DLD1 (cell line): ENCODE measurements around the gene GRAMD1A.
"Not testable (repeated sequence)": the region's sequence is repeated elsewhere in the genome, so short reads cannot be mapped to it uniquely, and the experiment has no call there.

ENCODE experiments used
- in situ Hi-C: cut with HindIII; loops from 2 replicates; pipeline ENCODE4 v1.10.0; 2017; ENCODE audit warnings: low sequenced_read_pairs

Gene GRAMD1A

DNA sequence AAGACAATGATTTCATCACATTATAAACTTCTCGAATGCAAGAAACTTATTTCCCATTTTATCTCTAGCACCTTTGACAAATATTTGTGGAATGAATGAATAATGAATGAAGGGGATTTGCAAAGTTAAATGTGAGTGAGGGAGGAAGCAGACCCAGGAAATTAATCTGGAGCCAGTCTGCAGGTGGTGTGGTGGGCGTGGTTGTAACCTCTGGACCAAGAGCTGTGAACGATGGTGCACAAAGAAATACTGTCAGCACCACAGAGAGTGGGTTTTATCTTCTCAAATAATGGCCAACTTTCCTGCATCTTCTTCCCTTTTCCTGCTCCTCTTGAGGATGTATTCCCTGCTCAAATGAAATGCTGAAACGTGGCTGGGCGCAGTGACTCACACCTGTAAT, 25.1 kb upstream of the GRAMD1A start:
- in situ Hi-C loops, result loop anchor here (10.0 kb wide), 1 partner anchor 70 kb away; no protein-coding TSS in a partner anchor

- in situ Hi-C loops, result loop anchor here (10.0 kb wide), 1 partner anchor 72 kb away; no protein-coding TSS in a partner anchor
Measured at GRCh38 chr19:34976611-34977010, 23.5 kb upstream of the GRAMD1A start.

DNA sequence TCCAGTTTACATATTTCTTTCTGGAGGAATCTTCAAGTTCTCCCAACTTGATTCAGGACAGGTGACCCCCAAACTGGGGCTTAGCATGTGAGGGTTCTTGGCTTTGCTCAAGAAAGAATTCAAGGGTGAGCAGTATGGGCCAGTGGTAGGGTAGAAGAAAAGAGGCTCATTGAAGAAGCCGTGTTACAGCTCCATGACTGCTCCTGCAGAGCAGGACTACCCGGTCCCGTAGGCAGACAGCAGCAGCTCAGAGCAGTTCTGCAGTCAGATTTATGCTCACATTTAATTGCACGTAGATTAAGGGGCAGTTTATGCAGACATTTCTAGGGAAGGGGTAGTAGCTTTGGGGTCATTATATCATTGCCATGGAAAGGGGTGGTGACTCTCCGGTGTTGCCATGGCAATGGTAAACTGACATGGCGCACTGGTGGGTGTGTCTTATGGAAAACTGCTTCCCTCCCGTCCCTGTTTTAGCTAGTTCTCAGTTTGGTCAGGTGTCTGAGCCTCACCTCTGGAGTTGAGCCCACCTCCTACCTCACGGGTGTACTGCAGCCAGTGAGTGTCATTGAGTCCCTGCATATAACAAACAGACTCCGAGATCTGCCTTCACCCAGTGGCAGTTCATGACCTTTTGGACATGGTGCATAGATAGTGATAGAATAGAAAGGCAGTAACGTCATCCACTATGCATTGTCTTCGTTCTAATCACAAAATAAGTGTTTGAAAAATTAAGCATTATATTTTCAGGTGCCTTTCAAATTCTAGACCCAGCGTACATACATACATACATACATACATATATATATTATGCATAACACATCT, 20.1 kb upstream of the GRAMD1A start:
- in situ Hi-C loops, result loop anchor here (10.0 kb wide), 1 partner anchor 75 kb away; no protein-coding TSS in a partner anchor

DNA sequence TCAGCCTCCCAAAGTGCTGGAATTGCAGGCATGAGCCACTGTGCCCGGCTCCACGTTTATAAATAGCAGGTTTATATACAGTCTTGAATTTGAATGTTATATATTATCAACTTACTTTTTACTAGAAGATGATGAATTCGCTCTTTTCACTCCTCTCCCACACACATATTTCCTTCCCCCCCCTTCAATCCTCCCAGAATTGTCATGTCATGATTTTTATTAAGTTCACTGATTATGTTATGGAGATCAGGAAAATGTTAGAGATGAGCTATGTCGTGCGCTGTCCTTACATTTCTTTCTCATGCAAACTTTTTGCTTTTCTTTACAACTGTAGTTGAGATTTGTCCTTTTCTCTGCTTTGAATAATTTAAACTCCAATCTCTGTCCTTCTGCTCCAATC, 17.8 kb upstream of the GRAMD1A start:
- in situ Hi-C loops, result no loop called here

DNA sequence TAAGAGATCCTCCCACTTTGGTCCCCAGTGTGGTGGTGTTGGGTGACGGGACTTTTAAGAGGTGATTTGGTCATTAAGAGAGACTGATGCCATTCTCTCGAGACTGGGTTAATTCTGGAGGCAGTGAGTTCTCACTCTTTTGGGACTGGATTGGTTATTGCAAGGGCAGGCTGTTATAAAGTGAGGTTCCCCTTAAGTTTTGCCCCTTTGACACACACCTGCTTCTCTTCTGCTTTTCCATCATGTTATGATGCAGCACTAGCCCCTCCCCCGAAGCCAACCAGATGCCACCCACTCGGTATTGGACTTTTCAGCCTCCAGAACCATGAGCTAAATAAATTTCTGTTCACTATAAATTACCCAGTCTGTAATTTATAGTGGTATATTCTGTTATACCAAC, 16.3 kb upstream of the GRAMD1A start:
- in situ Hi-C loops, result no loop called here

GRCh38 chr19:34984287-34984686, 15.8 kb upstream of the GRAMD1A start:
- in situ Hi-C loops, result no loop called here

- in situ Hi-C loops, result no loop called here
Measured at GRCh38 chr19:34985249-34986022, 14.7 kb upstream of the GRAMD1A start.

GRCh38 chr19:34988119-34988518, 12.0 kb upstream of the GRAMD1A start:
- in situ Hi-C loops, result no loop called here

GRCh38 chr19:34989298-34989697, 10.8 kb upstream of the GRAMD1A start:
- in situ Hi-C loops, result no loop called here

- in situ Hi-C loops, result no loop called here
Measured at GRCh38 chr19:34990578-34991192, 9.4 kb upstream of the GRAMD1A start.

GRCh38 chr19:34991542-34992333, 8.4 kb upstream of the GRAMD1A start:
- in situ Hi-C loops, result no loop called here

DNA sequence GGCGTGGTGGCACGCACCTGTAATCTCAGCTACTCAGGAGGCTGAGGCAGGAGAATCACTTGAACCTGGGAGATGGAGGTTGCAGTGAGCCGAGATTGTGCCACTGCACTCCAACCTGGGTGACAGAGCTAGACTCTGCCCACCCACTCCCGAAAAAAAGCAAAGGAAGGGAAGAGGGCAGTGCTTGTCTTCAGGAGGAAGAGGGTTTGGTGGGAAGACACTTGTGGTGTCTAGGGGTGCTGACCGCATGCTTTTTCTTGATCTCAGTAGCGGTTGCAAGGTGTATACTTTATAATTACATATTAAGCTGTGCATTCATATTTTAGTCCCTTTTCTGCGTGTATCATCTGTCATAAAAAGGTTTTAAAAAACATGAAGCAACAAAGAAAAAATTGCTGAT, 7.5 kb upstream of the GRAMD1A start:
- in situ Hi-C loops, result not testable (repeated sequence)

- in situ Hi-C loops, result no loop called here
Measured at GRCh38 chr19:34994286-34994642, 5.9 kb upstream of the GRAMD1A start.

DNA sequence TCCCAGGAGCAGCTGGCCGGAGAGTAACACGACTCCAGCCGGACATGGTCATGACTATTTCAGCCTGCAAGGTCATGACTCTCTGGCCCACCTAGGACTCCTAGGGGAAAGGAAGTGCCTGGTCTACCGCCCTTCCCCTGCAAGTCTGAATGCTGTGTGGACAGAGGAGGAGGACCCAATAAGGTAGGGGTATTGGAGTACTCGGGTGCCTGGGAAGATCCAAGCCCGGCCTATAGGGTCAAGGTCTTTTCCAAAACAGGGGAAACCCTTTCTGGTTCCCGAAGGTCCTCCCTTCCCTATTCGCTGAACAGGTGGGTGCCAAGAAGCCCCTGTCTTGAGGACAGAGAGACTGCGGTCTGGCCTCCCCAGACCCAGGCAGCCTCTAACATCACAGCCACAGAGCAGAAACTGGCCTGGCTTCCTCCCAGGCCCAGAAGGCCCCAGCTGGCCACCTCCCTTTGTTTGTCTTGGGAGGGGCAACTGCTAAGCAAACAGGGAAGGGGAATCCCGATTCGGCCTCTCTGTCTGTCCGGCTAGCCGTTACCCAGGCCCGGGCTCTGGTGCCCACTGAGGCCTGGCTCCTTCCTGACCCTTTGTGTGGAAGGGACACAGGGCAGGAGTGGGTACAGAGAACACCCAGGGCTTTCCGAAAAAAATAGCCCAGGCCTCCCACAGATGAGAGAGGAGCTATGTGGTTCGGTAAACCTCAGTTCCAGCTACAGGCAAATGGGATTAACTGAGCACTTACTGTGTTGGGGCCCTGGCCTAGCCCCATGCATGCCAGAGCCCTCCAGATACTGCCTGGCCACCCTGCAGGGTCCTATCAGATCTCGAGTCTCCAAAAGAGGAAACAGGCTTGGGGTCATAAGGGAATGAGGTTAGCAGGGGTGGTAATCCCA, 5.2 kb upstream of the GRAMD1A start:
- in situ Hi-C loops, result no loop called here

GRCh38 chr19:34995551-34995950, 4.6 kb upstream of the GRAMD1A start:
- in situ Hi-C loops, result no loop called here

DNA sequence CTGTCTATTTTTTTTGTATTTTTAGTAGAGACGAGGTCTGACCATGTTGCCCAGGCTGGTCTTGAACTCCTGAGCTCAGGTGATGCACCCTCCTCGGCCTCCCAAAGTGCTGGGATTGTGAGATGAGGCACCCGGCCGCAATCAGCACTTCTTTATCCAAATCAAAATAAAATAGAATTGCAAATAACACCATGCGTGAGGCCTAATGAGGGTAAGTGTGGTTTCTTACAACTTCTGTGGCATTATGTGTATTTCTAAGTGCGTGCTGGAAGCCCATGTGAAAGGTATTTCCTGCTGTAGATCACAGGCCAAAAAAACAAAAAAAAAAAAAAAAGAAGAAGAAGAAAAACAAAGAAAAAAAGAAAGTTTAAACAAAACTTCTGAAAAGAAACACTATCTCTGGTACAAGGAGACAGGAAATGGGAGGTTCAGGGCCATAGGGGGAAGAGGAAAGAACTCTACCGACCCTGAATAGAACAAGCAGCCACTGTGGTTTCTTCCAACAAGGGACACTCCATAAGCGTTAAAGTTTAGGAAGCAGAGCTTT, 3.0 kb upstream of the GRAMD1A start:
- in situ Hi-C loops, result no loop called here

DNA sequence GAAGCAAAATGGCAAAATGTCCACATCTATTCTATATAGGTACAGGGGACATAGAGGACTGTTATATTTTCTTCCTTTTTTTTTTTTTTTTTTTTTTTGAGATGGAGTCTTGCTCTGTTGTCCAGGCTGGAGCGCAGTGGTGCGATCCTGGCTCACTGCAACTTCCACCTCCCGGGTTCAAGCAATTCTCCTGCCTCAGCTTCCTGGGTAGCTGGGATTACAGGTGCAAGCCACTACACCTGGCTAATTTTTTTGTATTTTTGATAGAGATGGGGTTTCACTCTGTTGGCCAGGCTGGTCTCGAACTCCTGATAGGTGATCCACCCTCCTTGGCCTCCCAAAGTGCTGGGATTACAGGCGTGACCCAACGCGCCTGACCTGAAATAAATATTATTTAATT, 1.9 kb upstream of the GRAMD1A start:
- in situ Hi-C loops, result not testable (repeated sequence)

DNA sequence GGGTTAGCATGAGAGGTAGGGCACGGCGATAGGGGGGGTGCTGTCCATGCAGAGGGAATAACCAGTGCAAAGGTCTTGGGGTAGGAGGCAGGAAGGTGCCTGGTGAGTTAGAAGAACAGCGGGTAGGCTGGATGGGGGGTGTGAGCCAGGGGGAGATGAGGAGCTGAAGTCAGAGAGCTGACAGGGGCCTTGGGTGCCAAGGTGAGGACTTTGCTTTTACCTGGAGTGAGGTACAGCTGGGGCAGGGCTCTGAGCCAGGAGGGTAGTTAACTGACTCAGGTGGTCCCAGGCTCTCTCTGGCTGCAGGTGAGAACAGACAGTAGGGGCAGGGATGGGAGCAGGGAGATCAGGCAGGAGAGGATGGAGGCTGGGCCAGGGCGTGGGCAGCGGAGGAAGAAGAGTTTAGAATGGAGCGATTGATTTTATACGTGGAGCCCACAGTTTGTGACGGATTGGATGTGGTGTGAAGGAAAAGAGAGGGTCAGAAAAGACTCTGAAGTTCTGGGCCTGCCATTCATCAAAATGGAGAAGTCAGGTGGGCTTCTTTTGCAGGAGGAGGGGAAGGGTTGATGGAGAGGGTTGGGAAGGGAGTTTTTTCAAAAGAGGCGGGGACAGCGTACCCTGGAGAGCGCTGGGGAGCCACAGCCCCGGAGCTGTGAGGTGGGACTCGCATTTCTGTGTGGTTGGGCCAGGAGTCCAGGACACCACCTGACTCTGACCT, 1.2 kb upstream of the GRAMD1A start:
- in situ Hi-C loops, result no loop called here

DNA sequence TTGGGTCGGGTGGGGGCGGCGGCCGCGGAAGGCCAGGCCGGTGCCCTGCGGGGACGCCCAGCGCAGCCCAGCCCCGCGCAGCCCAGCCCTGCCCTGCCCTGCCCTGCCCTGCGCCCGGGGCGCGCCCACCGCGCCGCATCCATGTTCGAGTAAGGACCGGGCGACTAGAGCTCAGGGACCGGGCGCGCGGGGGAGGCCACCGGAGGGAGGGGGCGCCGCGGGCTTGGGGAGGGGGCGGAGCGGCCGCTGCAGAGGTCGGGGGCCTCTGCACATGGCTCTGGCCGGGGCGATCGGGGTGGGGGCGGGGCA, 169 bp downstream of the GRAMD1A start:
- in situ Hi-C loops, result no loop called here
